ENCODE results near the gene RAB11FIP4. TPM values are rescaled to one million over a fixed set of nuclear protein-coding genes. Genes with fewer than 3 reads are reported as not detected.

The RAB11FIP4 gene
- total and polyA plus RNA-seq, 2 donors, result 1.5 to 4.2 TPM

DNA sequence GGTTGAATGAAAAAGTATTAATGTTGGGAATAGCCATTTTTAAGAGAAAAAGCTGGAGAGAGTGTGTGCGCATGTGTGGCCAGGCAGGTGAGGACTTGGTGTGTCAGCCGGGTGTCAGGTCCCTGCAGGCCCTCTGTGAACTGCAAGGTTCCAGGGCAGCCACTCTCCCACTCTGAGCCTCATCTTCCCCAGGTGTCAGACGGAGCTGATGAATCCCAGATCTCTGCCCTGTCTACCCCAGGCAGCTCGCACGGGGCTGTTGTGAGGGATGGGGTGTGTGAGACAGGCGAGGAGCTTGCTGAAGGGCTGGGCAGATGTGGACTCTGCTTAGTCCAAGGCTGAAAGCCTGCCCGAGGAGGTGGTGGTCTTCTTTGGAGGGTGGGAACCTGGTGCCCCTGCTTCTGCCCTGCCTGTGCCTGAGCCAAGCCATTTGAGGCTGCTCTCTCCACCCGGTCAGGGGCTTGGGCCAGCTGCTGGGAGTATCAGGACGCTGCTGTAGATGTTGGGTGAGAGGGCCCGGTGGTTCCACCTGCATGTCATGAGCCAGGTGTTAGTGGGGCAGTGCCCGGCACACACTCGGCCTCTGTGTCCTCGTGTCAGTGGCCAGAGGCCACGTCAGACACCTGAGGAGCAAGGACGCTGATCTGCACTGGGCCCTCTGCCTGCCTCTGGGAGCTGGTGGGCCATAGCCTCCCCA is 122.4 kb downstream of the RAB11FIP4 start:
- no peak overlapping the region for H3K27ac ChIP-seq (ENCODE audit: low read depth)
- WGBS, result 83% methylated on average over 15 of the region's 15 CpGs
- no peaks in the 10 kb centered on the region for H3K36me3 ChIP-seq (ENCODE audit: insufficient read depth)
- H3K4me3 ChIP-seq (ENCODE audit: low read depth, low read length), result no peak overlapping the region
- DNase-seq (ENCODE audit: extremely low spot score), result no peak
- H3K4me1 ChIP-seq (ENCODE audit: insufficient read depth), result no peaks in the 10 kb centered on the region

DNA sequence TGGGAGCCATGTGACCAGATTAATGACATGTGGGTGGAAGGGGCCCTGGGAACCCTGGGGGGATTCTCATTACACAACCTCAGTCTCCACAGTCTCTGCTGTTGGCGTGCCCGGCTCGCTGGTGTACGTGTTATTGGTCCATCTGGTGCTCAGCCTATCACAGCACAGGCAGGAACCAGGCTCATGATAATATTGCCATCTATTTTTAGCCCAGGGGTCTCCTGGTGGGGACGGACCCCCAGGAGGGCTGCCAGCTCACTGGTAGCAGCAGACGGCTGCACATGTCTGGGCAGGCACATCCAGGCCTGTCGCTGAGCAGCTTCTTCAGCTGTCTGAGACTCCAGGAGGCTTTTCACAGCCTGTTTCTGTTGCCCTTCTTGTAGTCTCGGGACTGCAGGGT is 123.8 kb downstream of the RAB11FIP4 start:
- Histone ChIP-seq H3K36me3 (ENCODE audit: insufficient read depth) (no peaks in the 10 kb centered on the region), H3K27ac (ENCODE audit: low read depth) (no peak overlapping the region), H3K4me3 (ENCODE audit: low read depth, low read length) (no peak overlapping the region), H3K4me1 (ENCODE audit: insufficient read depth) (no peaks in the 10 kb centered on the region)
- no peak for DNase-seq (ENCODE audit: extremely low spot score)
- WGBS, result 73% methylated on average over 8 of the region's 8 CpGs

GRCh38 chr17:31517524-31517923 is 126.0 kb downstream of the RAB11FIP4 start:
- Histone ChIP-seq H3K4me1 (ENCODE audit: insufficient read depth) (no peaks in the 10 kb centered on the region), H3K36me3 (ENCODE audit: insufficient read depth) (no peaks in the 10 kb centered on the region), H3K27ac (ENCODE audit: low read depth) (no peak overlapping the region), H3K4me3 (ENCODE audit: low read depth, low read length) (no peak overlapping the region)
- DNase-seq (ENCODE audit: extremely low spot score), result no peak
- 45% methylated on average over 11 of the region's 11 CpGs for WGBS

- Histone ChIP-seq H3K4me3 (ENCODE audit: low read depth, low read length) (no peak overlapping the region), H3K4me1 (ENCODE audit: insufficient read depth) (no peaks in the 10 kb centered on the region), H3K27ac (ENCODE audit: low read depth) (no peak overlapping the region), H3K36me3 (ENCODE audit: insufficient read depth) (no peaks in the 10 kb centered on the region)
- no peak for DNase-seq (ENCODE audit: extremely low spot score)
- 91% methylated on average over 4 of the region's 4 CpGs for WGBS
Measured at GRCh38 chr17:31518478-31518877, 127.0 kb downstream of the RAB11FIP4 start.

- H3K4me3 ChIP-seq (ENCODE audit: low read depth, low read length), result no peak overlapping the region
- H3K27ac ChIP-seq (ENCODE audit: low read depth), result no peak overlapping the region
- H3K4me1 ChIP-seq (ENCODE audit: insufficient read depth), result no peaks in the 10 kb centered on the region
- H3K36me3 ChIP-seq (ENCODE audit: insufficient read depth), result no peaks in the 10 kb centered on the region
- DNase-seq (ENCODE audit: extremely low spot score), result no peak
- WGBS, result 88% methylated on average over 13 of the region's 13 CpGs
Measured at GRCh38 chr17:31521632-31522283, 130.3 kb downstream of the RAB11FIP4 start.

DNA sequence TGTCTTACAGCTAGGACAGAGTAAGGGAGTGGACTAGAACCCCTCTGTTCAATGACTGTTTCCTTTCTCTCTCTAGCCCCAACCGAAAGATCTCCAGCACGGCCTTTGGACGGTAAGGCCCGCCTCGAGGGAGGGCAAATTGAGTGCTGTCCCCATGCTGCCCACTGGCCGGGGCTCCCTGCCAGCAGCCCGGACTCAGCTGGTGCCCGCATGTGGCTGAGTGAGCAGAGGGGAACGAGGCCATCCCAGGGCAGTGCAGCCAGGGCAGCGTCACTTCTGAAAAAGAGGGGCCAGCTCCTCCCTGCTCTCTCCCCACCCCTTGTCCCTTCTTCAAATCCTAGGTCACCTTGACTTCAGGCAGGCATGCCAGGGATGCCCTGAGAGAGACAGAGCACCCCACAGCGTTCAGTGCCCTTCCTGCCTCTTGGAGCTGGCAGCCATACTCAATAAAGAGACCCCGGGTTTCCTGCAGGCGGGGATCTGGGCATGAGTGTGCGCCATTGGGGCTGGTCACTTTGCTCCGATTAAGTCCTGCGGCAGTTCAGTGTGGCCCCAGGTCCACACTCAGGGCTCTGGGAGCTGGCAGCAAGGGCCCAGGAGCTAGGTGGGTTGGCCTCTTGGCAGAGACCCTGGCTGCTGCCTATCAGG is 130.9 kb downstream of the RAB11FIP4 start:
- DNase-seq (ENCODE audit: extremely low spot score), result no peak
- 94% methylated on average over 16 of the region's 16 CpGs for WGBS
- Histone ChIP-seq H3K27ac (ENCODE audit: low read depth) (no peak overlapping the region), H3K4me3 (ENCODE audit: low read depth, low read length) (no peak overlapping the region), H3K36me3 (ENCODE audit: insufficient read depth) (no peaks in the 10 kb centered on the region), H3K4me1 (ENCODE audit: insufficient read depth) (no peaks in the 10 kb centered on the region)

GRCh38 chr17:31522987-31523495 is 131.6 kb downstream of the RAB11FIP4 start:
- H3K4me3 ChIP-seq (ENCODE audit: low read depth, low read length), result no peak overlapping the region
- no peak overlapping the region for H3K27ac ChIP-seq (ENCODE audit: low read depth)
- no peak for DNase-seq (ENCODE audit: extremely low spot score)
- H3K36me3 ChIP-seq (ENCODE audit: insufficient read depth), result no peaks in the 10 kb centered on the region
- WGBS, result 92% methylated on average over 9 of the region's 9 CpGs
- no peaks in the 10 kb centered on the region for H3K4me1 ChIP-seq (ENCODE audit: insufficient read depth)

DNA sequence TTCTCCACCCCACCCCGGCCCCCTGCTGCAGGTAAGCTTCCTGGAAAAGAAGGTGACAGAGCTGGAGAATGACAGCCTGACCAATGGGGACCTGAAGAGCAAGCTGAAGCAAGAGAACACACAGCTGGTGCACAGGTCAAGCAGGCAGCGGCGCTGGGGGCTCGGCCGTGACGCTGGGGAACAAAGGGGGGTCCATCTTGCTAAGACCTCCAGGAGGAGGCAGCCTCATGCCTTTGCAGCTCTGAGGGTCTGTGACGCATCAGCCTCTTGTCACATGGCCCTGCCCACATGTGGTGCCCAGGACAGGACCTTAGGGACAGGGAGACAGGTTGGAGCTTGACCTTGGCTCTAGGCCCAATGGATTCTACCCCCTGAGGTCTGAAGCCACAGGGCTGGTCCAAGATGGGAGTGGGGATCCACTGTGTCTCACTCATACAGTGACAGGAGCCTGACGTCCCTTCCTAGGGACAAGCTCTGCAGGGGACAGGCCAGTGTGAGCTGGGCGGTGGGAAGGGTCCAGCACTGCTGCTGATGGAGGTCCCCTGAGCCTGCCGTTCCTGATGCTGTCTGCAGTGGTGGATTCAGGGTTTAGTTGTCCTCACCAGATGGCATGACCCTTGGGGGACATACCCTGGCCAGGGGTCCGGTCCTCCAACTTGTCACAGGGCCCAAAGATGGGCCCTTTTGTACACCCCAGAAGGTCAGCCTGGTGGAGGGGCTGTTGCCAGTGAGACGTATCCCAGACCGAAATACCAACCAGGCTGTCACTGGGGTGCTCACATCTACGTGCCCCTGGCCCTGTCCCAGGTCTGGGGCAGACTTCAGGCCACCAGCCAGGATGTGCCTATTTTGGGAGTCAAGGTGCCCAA is 132.6 kb downstream of the RAB11FIP4 start:
- no peak for DNase-seq (ENCODE audit: extremely low spot score)
- Histone ChIP-seq H3K4me1 (ENCODE audit: insufficient read depth) (no peaks in the 10 kb centered on the region), H3K36me3 (ENCODE audit: insufficient read depth) (no peaks in the 10 kb centered on the region), H3K27ac (ENCODE audit: low read depth) (no peak overlapping the region), H3K4me3 (ENCODE audit: low read depth, low read length) (no peak overlapping the region)
- WGBS, result 96% methylated on average over 14 of the region's 14 CpGs

DNA sequence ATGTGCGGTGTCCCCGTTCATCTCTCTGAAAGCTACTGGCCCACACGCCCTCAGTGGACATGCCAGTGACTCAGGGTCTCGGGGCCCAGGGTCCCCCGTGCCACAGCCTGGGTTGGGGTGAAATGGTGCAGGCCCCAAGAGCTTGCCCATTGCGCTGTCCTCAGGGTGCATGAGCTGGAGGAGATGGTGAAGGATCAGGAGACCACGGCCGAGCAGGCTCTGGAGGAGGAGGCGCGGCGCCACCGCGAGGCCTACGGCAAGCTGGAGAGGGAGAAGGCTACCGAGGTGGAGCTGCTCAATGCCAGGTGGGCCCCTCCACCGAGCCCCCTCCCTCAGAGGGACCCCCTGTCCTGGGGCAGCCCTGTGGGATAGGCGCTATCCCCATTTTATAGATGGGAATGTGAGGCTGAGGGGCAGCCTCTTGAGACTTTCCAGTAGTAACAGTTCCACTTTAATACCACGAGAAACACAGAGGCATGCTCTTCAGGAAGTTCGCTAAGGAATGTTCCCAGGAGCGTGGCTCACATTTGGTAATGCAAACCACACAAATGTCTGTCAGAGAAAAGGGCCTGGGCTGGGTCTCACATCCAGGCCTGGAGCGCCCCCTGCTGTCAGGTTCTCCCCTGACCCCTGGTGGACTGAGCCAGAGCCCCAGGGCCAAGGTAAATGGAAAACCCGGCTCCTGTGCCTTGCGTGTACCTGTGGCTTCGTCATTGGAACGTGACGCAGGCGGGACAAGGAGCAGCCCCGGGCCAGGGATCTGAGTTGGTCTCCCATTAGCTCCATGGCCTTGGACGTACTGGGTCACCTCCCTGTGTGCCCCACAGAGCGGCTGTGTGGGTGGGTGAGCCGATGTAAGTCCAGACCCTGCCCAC is 133.7 kb downstream of the RAB11FIP4 start:
- 73% methylated on average over 31 of the region's 31 CpGs for WGBS
- H3K4me1 ChIP-seq (ENCODE audit: insufficient read depth), result no peaks in the 10 kb centered on the region
- H3K36me3 ChIP-seq (ENCODE audit: insufficient read depth), result no peaks in the 10 kb centered on the region
- H3K27ac ChIP-seq (ENCODE audit: low read depth), result no peak overlapping the region
- no peak for DNase-seq (ENCODE audit: extremely low spot score)
- no peak overlapping the region for H3K4me3 ChIP-seq (ENCODE audit: low read depth, low read length)

DNA sequence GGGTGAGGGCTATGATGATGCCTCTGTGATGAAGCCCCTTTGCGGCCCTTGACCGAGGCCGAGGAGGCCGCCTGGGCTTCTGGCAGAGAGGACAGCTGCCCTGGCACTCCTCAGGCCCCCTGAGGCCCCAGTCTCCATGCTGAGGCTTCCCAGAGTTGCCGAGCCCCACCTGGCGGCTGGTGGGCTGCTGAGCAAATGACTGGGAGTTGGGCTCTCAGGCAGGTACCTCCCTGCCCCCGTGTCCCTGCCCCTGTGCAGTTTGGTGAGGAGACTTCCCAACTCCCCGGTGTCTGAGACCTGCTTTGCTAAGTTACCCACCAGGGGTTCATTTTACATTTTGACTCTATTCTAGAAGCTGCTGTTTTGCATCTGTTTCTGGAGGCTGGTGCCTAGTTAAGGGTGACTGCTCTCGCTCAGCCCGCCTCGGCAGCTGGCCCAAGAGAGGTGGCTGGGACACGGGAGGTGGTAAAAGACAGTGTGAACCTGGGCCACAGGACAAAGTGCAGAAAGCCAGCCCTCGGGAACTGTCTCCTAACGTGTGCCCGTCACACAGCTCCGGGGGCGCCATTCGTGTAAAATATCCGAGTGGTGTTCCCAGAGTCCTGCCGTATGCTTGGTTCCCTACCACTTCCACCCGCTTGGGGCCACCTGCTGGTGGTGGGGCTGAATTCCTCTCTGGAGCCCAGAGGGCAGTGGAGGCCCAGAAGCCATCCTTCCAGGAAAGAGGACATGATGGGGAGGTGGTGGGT is 134.5 kb downstream of the RAB11FIP4 start:
- Histone ChIP-seq H3K4me3 (ENCODE audit: low read depth, low read length) (no peak overlapping the region), H3K36me3 (ENCODE audit: insufficient read depth) (no peaks in the 10 kb centered on the region), H3K4me1 (ENCODE audit: insufficient read depth) (no peaks in the 10 kb centered on the region), H3K27ac (ENCODE audit: low read depth) (no peak overlapping the region)
- no peak for DNase-seq (ENCODE audit: extremely low spot score)
- WGBS, result 83% methylated on average over 21 of the region's 21 CpGs

DNA sequence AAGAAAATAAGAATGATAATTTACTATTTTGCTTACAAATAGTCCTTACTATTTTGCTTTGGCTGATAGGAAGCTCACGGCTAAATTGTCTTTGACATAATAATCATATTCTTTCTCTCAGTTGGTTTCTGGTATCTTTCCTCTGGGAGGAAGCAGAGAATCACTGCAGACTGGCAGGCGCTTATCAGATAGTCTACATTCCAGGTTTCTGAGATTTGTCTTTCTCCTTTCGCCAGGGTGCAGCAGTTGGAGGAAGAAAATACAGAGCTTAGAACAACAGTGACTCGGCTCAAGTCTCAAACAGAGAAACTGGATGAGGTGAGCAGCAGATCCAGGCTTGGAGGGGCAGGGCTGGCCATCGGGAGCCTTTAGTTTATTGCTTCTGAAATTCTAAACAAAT is 136.1 kb downstream of the RAB11FIP4 start:
- H3K36me3 ChIP-seq (ENCODE audit: insufficient read depth), result no peaks in the 10 kb centered on the region
- H3K4me3 ChIP-seq (ENCODE audit: low read depth, low read length), result no peak overlapping the region
- H3K27ac ChIP-seq (ENCODE audit: low read depth), result no peak overlapping the region
- no peak for DNase-seq (ENCODE audit: extremely low spot score)
- 41% methylated on average over 5 of the region's 5 CpGs for WGBS
- H3K4me1 ChIP-seq (ENCODE audit: insufficient read depth), result no peaks in the 10 kb centered on the region

GRCh38 chr17:31528291-31528874 is 136.9 kb downstream of the RAB11FIP4 start:
- Histone ChIP-seq H3K27ac (ENCODE audit: low read depth) (no peak overlapping the region), H3K36me3 (ENCODE audit: insufficient read depth) (no peaks in the 10 kb centered on the region), H3K4me3 (ENCODE audit: low read depth, low read length) (no peak overlapping the region), H3K4me1 (ENCODE audit: insufficient read depth) (no peaks in the 10 kb centered on the region)
- DNase-seq (ENCODE audit: extremely low spot score), result no peak
- 94% methylated on average over 26 of the region's 26 CpGs for WGBS
